IMR-90 (cell line): Measurements from ENCODE around the gene SLC6A3.

Experiments used
- BHLHE40 ChIP-seq: fragments of 150-350 bp; IDR thresholded peaks from 2 replicates; pipeline ENCODE4 v1.6.1; 2016; ENCODE audit warnings: mild to moderate bottlenecking, low read depth, low read length
- CTCF ChIP-seq: conservative IDR thresholded peaks from 2 replicates; pipeline ENCODE4 v1.5.1; 2012; ENCODE audit warnings: mild to moderate bottlenecking, low read depth, low read length, improper control_type of control experiment
- ELK1 ChIP-seq: fragments of 150-350 bp; IDR thresholded peaks from 2 replicates; pipeline ENCODE4 v1.6.1; 2016; ENCODE audit warnings: low read depth, mild to moderate bottlenecking, low read length, moderate library complexity, borderline replicate concordance
- FOS ChIP-seq: fragments of 150-350 bp; IDR thresholded peaks from 2 replicates; pipeline ENCODE4 v1.6.1; 2016; ENCODE audit warnings: low read depth, low read length
- MAFK ChIP-seq: IDR thresholded peaks from 2 replicates; pipeline ENCODE4 v1.6.1; 2012; ENCODE audit warnings: low read depth, low read length, improper control_type of control experiment
- MAZ ChIP-seq: IDR thresholded peaks from 2 replicates; pipeline ENCODE4 v1.6.1; 2012; ENCODE audit warnings: low read depth, mild to moderate bottlenecking, low read length, improper control_type of control experiment, moderate library complexity, borderline replicate concordance
- POLR2A ChIP-seq: IDR thresholded peaks from 2 replicates; pipeline ENCODE4 v1.6.1; 2012; ENCODE audit warnings: mild to moderate bottlenecking, low read depth, low read length
- RAD21 ChIP-seq: IDR thresholded peaks from 2 replicates; pipeline ENCODE4 v1.6.1; 2012; ENCODE audit warnings: low read length, improper control_type of control experiment
- RCOR1 ChIP-seq: IDR thresholded peaks from 2 replicates; pipeline ENCODE4 v1.6.1; 2012; ENCODE audit warnings: mild to moderate bottlenecking, low read length, improper control_type of control experiment; ENCODE audit not compliant: insufficient replicate concordance
- SMC3 ChIP-seq: fragments of 150-350 bp; IDR thresholded peaks from 2 replicates; pipeline ENCODE4 v1.6.1; 2016; ENCODE audit warnings: low read depth, mild to moderate bottlenecking, antibody characterized with exemption, low read length, moderate library complexity
- USF2 ChIP-seq: fragments of 150-350 bp; IDR thresholded peaks from 2 replicates; pipeline ENCODE4 v1.6.1; 2017; ENCODE audit warnings: mild to moderate bottlenecking, antibody characterized with exemption, low read length, low read depth

GRCh38 chr5:1415059-1415425, 30.2 kb downstream of the SLC6A3 start:
- TF ChIP-seq MAFK, result no peak
- no peak for TF ChIP-seq CTCF
- TF ChIP-seq ELK1, result no peak
- TF ChIP-seq RCOR1, result no peak
- TF ChIP-seq POLR2A, result no peak
- TF ChIP-seq BHLHE40, result no peak
- no peak for TF ChIP-seq MAZ
- TF ChIP-seq RAD21, result no peak
- no peak for TF ChIP-seq SMC3
- TF ChIP-seq FOS, result no peak
- TF ChIP-seq USF2, result no peak
